GM23338 (cell line): ENCODE results near the gene RHBDL3.

ENCODE experiments used
- EZH2 ChIP-seq: fragments of 200-600 bp; sonication (generic); IDR thresholded peaks from one replicate; pipeline ENCODE4 v1.8.0; 2017; ENCODE audit warnings: antibody characterized with exemption, mild to moderate bottlenecking, low read depth; ENCODE audit not compliant: unreplicated experiment
- TF ChIP-seq, protein P1 (sequence below), 2 experiments: fragments of 200-600 bp in 1 of 2; sonication (generic) in 1 of 2; conservative IDR thresholded peaks; 2 replicates each; pipeline versions ENCODE4 v1.5.1 to v1.6.1; 2016 to 2017; ENCODE audit warnings: antibody characterized with exemption in 2 of 2, low read depth in 2 of 2, mild to moderate bottlenecking in 2 of 2, moderate library complexity in 1 of 2

DNA sequence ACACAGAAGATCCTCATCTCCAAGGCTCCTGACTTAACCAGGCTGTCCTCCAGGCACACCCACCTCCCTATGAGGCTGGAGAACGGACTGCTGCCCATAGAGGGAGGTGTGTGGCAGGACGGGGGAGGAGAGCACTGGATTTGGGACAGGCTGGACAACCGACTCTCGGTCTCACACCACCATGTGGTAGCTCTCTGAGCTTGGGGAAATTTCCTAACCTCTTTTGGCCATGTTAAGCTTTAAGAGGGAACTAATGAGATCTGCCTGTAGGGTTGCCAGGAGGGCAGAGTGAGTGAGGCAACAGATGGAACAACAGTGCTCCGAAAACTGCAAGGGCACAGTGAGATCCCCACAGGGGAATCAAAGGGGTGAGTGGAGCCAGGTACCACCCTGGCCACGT lies 32.7 kb downstream of the RHBDL3 start:
- TF ChIP-seq, protein P1, sequence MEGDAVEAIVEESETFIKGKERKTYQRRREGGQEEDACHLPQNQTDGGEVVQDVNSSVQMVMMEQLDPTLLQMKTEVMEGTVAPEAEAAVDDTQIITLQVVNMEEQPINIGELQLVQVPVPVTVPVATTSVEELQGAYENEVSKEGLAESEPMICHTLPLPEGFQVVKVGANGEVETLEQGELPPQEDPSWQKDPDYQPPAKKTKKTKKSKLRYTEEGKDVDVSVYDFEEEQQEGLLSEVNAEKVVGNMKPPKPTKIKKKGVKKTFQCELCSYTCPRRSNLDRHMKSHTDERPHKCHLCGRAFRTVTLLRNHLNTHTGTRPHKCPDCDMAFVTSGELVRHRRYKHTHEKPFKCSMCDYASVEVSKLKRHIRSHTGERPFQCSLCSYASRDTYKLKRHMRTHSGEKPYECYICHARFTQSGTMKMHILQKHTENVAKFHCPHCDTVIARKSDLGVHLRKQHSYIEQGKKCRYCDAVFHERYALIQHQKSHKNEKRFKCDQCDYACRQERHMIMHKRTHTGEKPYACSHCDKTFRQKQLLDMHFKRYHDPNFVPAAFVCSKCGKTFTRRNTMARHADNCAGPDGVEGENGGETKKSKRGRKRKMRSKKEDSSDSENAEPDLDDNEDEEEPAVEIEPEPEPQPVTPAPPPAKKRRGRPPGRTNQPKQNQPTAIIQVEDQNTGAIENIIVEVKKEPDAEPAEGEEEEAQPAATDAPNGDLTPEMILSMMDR (conservative IDR thresholded peaks at IDR 0.05; ENCODE audit: low read depth in 2 of 2) = 0 out of 4 replicates have a peak, but pooled peaks of 1 of the 2 experiments have one; percentile 9
- TF ChIP-seq EZH2 = no peak
